Measurements from ENCODE around the gene RHAG.
"Not testable (repeated sequence)": the region's sequence is repeated elsewhere in the genome, so short reads cannot be mapped to it uniquely, and the experiment has no call there.

DNA sequence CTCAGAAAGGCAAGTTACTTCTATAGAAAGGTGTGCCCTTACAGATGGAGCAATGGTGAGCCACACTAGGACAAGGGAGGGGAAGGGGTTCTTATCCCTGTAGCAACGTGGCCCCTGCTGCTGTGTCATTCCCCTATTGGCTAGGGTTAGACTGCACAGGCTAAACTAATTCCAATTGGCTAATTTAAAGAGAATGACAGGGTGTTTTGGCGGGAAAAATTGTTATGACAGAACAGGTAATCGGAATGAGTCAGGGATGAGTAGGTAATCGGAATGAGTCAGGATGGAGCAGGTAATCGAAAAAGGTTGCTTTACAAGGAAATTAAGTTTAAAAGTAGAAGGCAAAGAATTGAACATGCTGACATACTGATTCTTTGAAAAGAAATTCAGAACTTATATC lies 49.4 kb downstream of the RHAG start:
- TF ChIP-seq SUZ12 (IDR thresholded peaks at IDR 0.05; ENCODE audit: extremely low read depth, insufficient read depth, insufficient read length); YY1 (IDR thresholded peaks at IDR 0.05; ENCODE audit: insufficient read depth, insufficient read length); ZNF274 (IDR thresholded peaks at IDR 0.05; ENCODE audit: low read depth, low read length): not testable (repeated sequence)
